Spinal cord (tissue), 10 donors: ENCODE data around the gene MSX1. TPM values are rescaled to one million over a fixed set of nuclear protein-coding genes. Genes with fewer than 3 reads are reported as not detected.
"Not testable (repeated sequence)": the region's sequence is repeated elsewhere in the genome, so short reads cannot be mapped to it uniquely, and the experiment has no call there.

Experiments used
- DNase-seq, 6 donors: peaks; one replicate each; pipeline versions ENCODE4 v3.0.0 to v3.0.0-alpha.2; 2013 to 2015; ENCODE audit warnings: low spot score in 6 of 6, low read depth in 4 of 6
- H3K27ac ChIP-seq: one replicate; pipeline ENCODE4 v1.5.1; 2013; ENCODE audit warnings: low read depth, low read length, control low read depth
- H3K27me3 ChIP-seq: one replicate; pipeline ENCODE4 v1.6.1; 2013; ENCODE audit warnings: low read length; ENCODE audit not compliant: control insufficient read depth, insufficient read depth
- H3K36me3 ChIP-seq: one replicate; pipeline ENCODE4 v1.6.1; 2013; ENCODE audit warnings: low read length; ENCODE audit not compliant: control insufficient read depth, insufficient read depth
- H3K4me1 ChIP-seq: one replicate; pipeline ENCODE4 v1.6.1; 2013; ENCODE audit warnings: low read length; ENCODE audit not compliant: control insufficient read depth, insufficient read depth
- H3K4me3 ChIP-seq: one replicate; pipeline ENCODE4 v1.5.1; 2013; ENCODE audit warnings: low read depth, low read length, control low read depth
- H3K9me3 ChIP-seq: one replicate; pipeline ENCODE4 v1.6.1; 2013; ENCODE audit warnings: low read length; ENCODE audit not compliant: control insufficient read depth, insufficient read depth
- WGBS: methylation state at CpG from one replicate; pipeline ENCODE4 v1.1.5; 2013; ENCODE audit warnings: missing lambda C conversion rate; ENCODE audit not compliant: insufficient coverage; 5-methylcytosine and 5-hydroxymethylcytosine counted together
- polyA plus RNA-seq, 2 donors: library from polyadenylated mRNA; unstranded; fragments of 120-200 nt; gene quantifications; one replicate each; pipeline ENCODE4 v1.2.1, GENCODE V29; 2013; ENCODE audit not compliant: insufficient read length in 2 of 2
- total RNA-seq, 2 donors: library from RNA; depleted of rRNA in 1 of 2; stranded (reverse); fragments of 120-200 nt in 1 of 2; fragments of >200 nt in 1 of 2; gene quantifications; one replicate each; pipeline versions ENCODE4 v1.2.3 to v1.2.4, GENCODE V29; 2013 to 2014
- donor health status: healthy.

MSX1 gene
- total and polyA plus RNA-seq, 4 donors = 1.7 to 48.8 (median 11.0) TPM

GRCh38 chr4:4822286-4822685, 37.2 kb upstream of the MSX1 start:
- H3K27ac ChIP-seq, H3K27me3 ChIP-seq, DNase-seq, H3K36me3 ChIP-seq, H3K9me3 ChIP-seq, H3K4me3 ChIP-seq: not testable (repeated sequence)
- 83% methylated on average over 6 of the region's 6 CpGs for WGBS
- peaks cover 21% of the 10 kb centered on the region for H3K4me1 ChIP-seq

GRCh38 chr4:4823621-4824162, 35.8 kb upstream of the MSX1 start:
- Histone ChIP-seq H3K27me3 (peaks cover 2% of the 10 kb centered on the region), H3K4me3 (no peak overlapping the region), H3K4me1 (peaks cover 16% of the 10 kb centered on the region), H3K9me3 (peaks cover 2% of the 10 kb centered on the region), H3K36me3 (no peaks in the 10 kb centered on the region), H3K27ac (no peak overlapping the region)
- DNase-seq = peak in 1 of 6 donors; percentile 8
- 100% methylated on average over 1 of the region's 2 CpGs for WGBS

GRCh38 chr4:4824232-4824631, 35.2 kb upstream of the MSX1 start:
- peaks cover 2% of the 10 kb centered on the region for H3K27me3 ChIP-seq
- no peaks in the 10 kb centered on the region for H3K36me3 ChIP-seq
- H3K4me3 ChIP-seq = no peak overlapping the region
- H3K9me3 ChIP-seq = peaks cover 2% of the 10 kb centered on the region
- H3K27ac ChIP-seq = no peak overlapping the region
- 80% methylated on average over 1 of the region's 3 CpGs for WGBS
- no peak for DNase-seq
- H3K4me1 ChIP-seq = peaks cover 12% of the 10 kb centered on the region

GRCh38 chr4:4825431-4825830, 34.0 kb upstream of the MSX1 start:
- no peak for DNase-seq
- no peaks in the 10 kb centered on the region for H3K36me3 ChIP-seq
- H3K9me3 ChIP-seq = peaks cover 2% of the 10 kb centered on the region
- WGBS = 93% methylated on average over 5 of the region's 7 CpGs
- H3K27me3 ChIP-seq = peaks cover 2% of the 10 kb centered on the region
- no peak overlapping the region for H3K4me3 ChIP-seq
- H3K4me1 ChIP-seq = peaks cover 5% of the 10 kb centered on the region
- H3K27ac ChIP-seq = no peak overlapping the region

GRCh38 chr4:4829837-4830236, 29.6 kb upstream of the MSX1 start:
- DNase-seq = no peak
- no peak overlapping the region for H3K27ac ChIP-seq
- H3K4me1 ChIP-seq = no peaks in the 10 kb centered on the region
- no peaks in the 10 kb centered on the region for H3K9me3 ChIP-seq
- 100% methylated on average over 2 of the region's 2 CpGs for WGBS
- H3K36me3 ChIP-seq = no peaks in the 10 kb centered on the region
- H3K4me3 ChIP-seq = no peak overlapping the region
- peaks cover 2% of the 10 kb centered on the region for H3K27me3 ChIP-seq

- WGBS = 92% methylated on average over 6 of the region's 7 CpGs
- H3K4me3 ChIP-seq = no peak overlapping the region
- no peaks in the 10 kb centered on the region for H3K36me3 ChIP-seq
- H3K4me1 ChIP-seq = no peaks in the 10 kb centered on the region
- peaks cover 2% of the 10 kb centered on the region for H3K27me3 ChIP-seq
- no peak overlapping the region for H3K27ac ChIP-seq
- DNase-seq = no peak
- no peaks in the 10 kb centered on the region for H3K9me3 ChIP-seq
These were observed 28.2 kb upstream of the MSX1 start for GRCh38 chr4:4831266-4831665.

GRCh38 chr4:4831825-4832224, 27.6 kb upstream of the MSX1 start:
- H3K4me3 ChIP-seq = no peak overlapping the region
- DNase-seq = no peak
- 94% methylated on average over 6 of the region's 6 CpGs for WGBS
- no peak overlapping the region for H3K27ac ChIP-seq
- H3K9me3 ChIP-seq = no peaks in the 10 kb centered on the region
- no peaks in the 10 kb centered on the region for H3K36me3 ChIP-seq
- no peaks in the 10 kb centered on the region for H3K4me1 ChIP-seq
- H3K27me3 ChIP-seq = peaks cover 2% of the 10 kb centered on the region

- Histone ChIP-seq H3K4me1 (peaks cover 16% of the 10 kb centered on the region), H3K4me3 (no peak overlapping the region), H3K9me3 (no peaks in the 10 kb centered on the region), H3K27ac (no peak overlapping the region), H3K27me3 (no peaks in the 10 kb centered on the region), H3K36me3 (no peaks in the 10 kb centered on the region)
- WGBS = 100% methylated on average over 1 of the region's 3 CpGs
- no peak for DNase-seq
These were observed 23.4 kb upstream of the MSX1 start for GRCh38 chr4:4836044-4836443.

- no CpG with 5 or more reads among the region's 2 CpGs for WGBS
- Histone ChIP-seq H3K27ac (no peak overlapping the region), H3K9me3 (no peaks in the 10 kb centered on the region), H3K4me1 (peaks cover 16% of the 10 kb centered on the region), H3K27me3 (no peaks in the 10 kb centered on the region), H3K4me3 (no peak overlapping the region), H3K36me3 (no peaks in the 10 kb centered on the region)
- no peak for DNase-seq
These were observed 22.1 kb upstream of the MSX1 start for GRCh38 chr4:4837316-4837715.

- WGBS = 41% methylated on average over 8 of the region's 13 CpGs
- H3K4me1 ChIP-seq = peaks cover 16% of the 10 kb centered on the region
- peak in 2 of 6 donors; percentile 74 to 84 for DNase-seq
- no peak overlapping the region for H3K4me3 ChIP-seq
- no peaks in the 10 kb centered on the region for H3K27me3 ChIP-seq
- peak overlapping the region; percentile 30 for H3K27ac ChIP-seq
- H3K36me3 ChIP-seq = no peaks in the 10 kb centered on the region
- no peaks in the 10 kb centered on the region for H3K9me3 ChIP-seq
These were observed 21.2 kb upstream of the MSX1 start for GRCh38 chr4:4838051-4838935.
